HepG2 (cell line): ENCODE results near the gene CPB2.

Source experiments
- AHR ChIP-seq: IDR thresholded peaks from 2 replicates; pipeline ENCODE4 v1.6.1; 2018; ENCODE audit warnings: missing genetic modification reagents, missing compliant biosample characterization
- ZBTB43 ChIP-seq: sonication (generic); formaldehyde crosslinking; conservative IDR thresholded peaks from 2 replicates; pipeline ENCODE4 v1.4.0; 2020; ENCODE audit warnings: missing genetic modification reagents
- ZNF703 ChIP-seq: sonication (generic); formaldehyde crosslinking; IDR thresholded peaks from 2 replicates; pipeline ENCODE4 v1.5.1; 2020; ENCODE audit warnings: missing genetic modification reagents, mild to moderate bottlenecking, moderate library complexity, borderline replicate concordance

DNA sequence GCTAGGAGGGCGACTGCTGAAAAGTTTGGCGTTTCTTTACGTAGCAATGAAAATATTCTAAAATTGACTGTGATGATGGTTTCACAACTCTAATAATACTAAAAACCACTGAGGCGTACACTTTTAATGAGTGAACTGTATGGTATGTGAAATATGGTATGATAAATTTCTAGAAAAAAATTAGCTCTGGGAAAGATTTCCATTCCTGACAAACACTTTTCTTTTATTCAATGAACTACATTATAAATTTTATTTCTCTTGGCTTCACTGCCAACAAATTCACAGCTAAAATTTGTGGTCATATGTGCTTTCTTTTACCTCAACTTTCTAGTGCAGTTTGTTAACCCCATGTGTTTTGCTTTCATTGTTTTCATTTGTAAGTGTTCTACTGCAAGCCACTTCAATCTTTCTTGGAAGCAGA lies 63.4 kb downstream of the CPB2 start:
- TF ChIP-seq ZBTB43 (CRISPR knock-in tag) (no peak), AHR (no peak), ZNF703 (CRISPR knock-in tag) (no peak)
